ENCODE results near the gene RFX2. TPM values are rescaled to one million over a fixed set of nuclear protein-coding genes. Genes with fewer than 3 reads are reported as not detected.
"Not testable (repeated sequence)": the region's sequence is repeated elsewhere in the genome, so short reads cannot be mapped to it uniquely, and the experiment has no call there.

Gene RFX2
- total RNA-seq, 2 donors from 2014 or later: 21.7 to 30.3 TPM

- Histone ChIP-seq H3K27me3 (replicated peaks; ENCODE audit: insufficient read depth) (no peaks in the 10 kb centered on the region), H3K4me3 (peak overlapping the region; percentile 40), H3K27ac (peak overlapping the region; percentile 75 to 78), H3K36me3 (no peaks in the 10 kb centered on the region), H3K4me1 (ENCODE audit: control insufficient read depth in 1 of 2, low read depth in 2 of 2) (peaks cover 12 to 25% of the 10 kb centered on the region in 2 donors), H3K9me3 (no peaks in the 10 kb centered on the region)
- TF ChIP-seq, protein P1, sequence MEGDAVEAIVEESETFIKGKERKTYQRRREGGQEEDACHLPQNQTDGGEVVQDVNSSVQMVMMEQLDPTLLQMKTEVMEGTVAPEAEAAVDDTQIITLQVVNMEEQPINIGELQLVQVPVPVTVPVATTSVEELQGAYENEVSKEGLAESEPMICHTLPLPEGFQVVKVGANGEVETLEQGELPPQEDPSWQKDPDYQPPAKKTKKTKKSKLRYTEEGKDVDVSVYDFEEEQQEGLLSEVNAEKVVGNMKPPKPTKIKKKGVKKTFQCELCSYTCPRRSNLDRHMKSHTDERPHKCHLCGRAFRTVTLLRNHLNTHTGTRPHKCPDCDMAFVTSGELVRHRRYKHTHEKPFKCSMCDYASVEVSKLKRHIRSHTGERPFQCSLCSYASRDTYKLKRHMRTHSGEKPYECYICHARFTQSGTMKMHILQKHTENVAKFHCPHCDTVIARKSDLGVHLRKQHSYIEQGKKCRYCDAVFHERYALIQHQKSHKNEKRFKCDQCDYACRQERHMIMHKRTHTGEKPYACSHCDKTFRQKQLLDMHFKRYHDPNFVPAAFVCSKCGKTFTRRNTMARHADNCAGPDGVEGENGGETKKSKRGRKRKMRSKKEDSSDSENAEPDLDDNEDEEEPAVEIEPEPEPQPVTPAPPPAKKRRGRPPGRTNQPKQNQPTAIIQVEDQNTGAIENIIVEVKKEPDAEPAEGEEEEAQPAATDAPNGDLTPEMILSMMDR (IDR thresholded peaks at IDR 0.05): no peak
- no peak for DNase-seq (ENCODE audit: low spot score)
- ATAC-seq (ENCODE audit: insufficient number of reproducible peaks, low FRiP score, low read depth): peak; percentile 41
Observed at GRCh38 chr19:6076675-6077463, 33.4 kb downstream of the RFX2 start.

GRCh38 chr19:6076291-6076665 lies 34.0 kb downstream of the RFX2 start:
- Histone ChIP-seq H3K36me3 (no peaks in the 10 kb centered on the region), H3K9me3 (no peaks in the 10 kb centered on the region), H3K4me3 (no peak overlapping the region), H3K27ac (peak overlapping the region; percentile 75 to 78), H3K4me1 (ENCODE audit: control insufficient read depth in 1 of 2, low read depth in 2 of 2) (peaks cover 17 to 31% of the 10 kb centered on the region in 2 donors), H3K27me3 (replicated peaks; ENCODE audit: insufficient read depth) (no peaks in the 10 kb centered on the region)
- TF ChIP-seq, protein P1 (IDR thresholded peaks at IDR 0.05): no peak
- no peak for DNase-seq (ENCODE audit: low spot score)
- peak; percentile 3 for ATAC-seq (ENCODE audit: insufficient number of reproducible peaks, low FRiP score, low read depth)

- ATAC-seq (ENCODE audit: insufficient number of reproducible peaks, low FRiP score, low read depth) (no peak), DNase-seq (ENCODE audit: low spot score) (no peak)
- Histone ChIP-seq H3K27ac (peak overlapping the region; percentile 75 to 78), H3K27me3 (replicated peaks; ENCODE audit: insufficient read depth) (no peaks in the 10 kb centered on the region), H3K4me1 (ENCODE audit: control insufficient read depth in 1 of 2, low read depth in 2 of 2) (peaks cover 24 to 42% of the 10 kb centered on the region in 2 donors), H3K9me3 (no peaks in the 10 kb centered on the region), H3K36me3 (no peaks in the 10 kb centered on the region), H3K4me3 (no peak overlapping the region)
- TF ChIP-seq, protein P1 (IDR thresholded peaks at IDR 0.05): no peak
Observed at GRCh38 chr19:6074709-6075403, 35.4 kb downstream of the RFX2 start.

DNA sequence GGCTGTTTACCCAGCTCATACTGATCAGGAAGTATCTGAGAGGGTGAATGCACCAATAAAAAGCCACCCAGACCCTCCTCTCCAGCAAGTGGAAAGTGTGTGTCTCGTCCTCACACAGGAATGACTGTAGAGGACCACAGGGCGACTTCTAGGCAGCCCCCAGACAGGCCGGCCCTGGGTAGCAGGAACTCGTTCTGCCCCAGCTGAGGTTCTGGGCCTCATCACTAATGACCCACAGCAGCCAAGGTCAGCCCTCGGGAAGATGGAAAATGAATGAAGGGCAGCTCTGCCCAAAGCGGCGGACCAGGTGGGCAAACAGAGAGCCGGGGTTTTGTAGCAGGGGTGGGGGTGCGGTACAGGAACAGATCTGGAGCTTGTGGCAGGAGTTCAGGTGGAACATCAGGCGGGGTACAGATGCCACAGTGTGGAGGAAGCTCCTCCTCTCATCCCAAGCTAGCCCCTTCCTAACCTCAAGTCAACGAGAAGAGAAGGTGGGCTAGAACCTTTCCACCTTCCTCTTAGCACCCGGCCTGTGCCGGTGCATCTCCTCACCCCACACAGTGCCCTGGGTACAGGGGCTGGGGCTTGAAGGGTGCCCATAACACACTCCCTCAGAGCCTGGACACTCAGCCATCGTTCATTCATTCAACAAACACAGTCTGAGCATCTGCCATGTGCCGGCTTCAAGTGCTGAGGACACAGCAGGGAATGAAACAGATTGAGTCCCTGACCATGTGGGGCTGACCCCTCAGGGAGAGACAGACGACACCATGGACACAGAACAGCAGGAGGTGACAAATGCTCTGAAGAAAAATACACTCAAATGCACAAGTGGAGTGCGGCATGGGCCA lies 36.2 kb downstream of the RFX2 start:
- H3K36me3 ChIP-seq: no peaks in the 10 kb centered on the region
- no peak overlapping the region for H3K4me3 ChIP-seq
- DNase-seq (ENCODE audit: low spot score): no peak
- no peak for ATAC-seq (ENCODE audit: insufficient number of reproducible peaks, low FRiP score, low read depth)
- H3K27me3 ChIP-seq (replicated peaks; ENCODE audit: insufficient read depth): no peaks in the 10 kb centered on the region
- H3K27ac ChIP-seq: peak overlapping the region; percentile 31 to 75
- H3K4me1 ChIP-seq (ENCODE audit: control insufficient read depth in 1 of 2, low read depth in 2 of 2): peaks cover 24 to 48% of the 10 kb centered on the region in 2 donors
- TF ChIP-seq, protein P1 (IDR thresholded peaks at IDR 0.05): no peak
- no peaks in the 10 kb centered on the region for H3K9me3 ChIP-seq

- not testable (repeated sequence) for H3K9me3 ChIP-seq; ATAC-seq (ENCODE audit: insufficient number of reproducible peaks, low FRiP score, low read depth); H3K4me3 ChIP-seq; DNase-seq (ENCODE audit: low spot score); H3K36me3 ChIP-seq; H3K27me3 ChIP-seq (replicated peaks; ENCODE audit: insufficient read depth)
- peak overlapping the region; percentile 83 to 88 for H3K27ac ChIP-seq
- peaks cover 33 to 57% of the 10 kb centered on the region in 2 donors for H3K4me1 ChIP-seq (ENCODE audit: control insufficient read depth in 1 of 2, low read depth in 2 of 2)
Observed at GRCh38 chr19:6073233-6073632, 37.1 kb downstream of the RFX2 start.

All from thoracic aorta (tissue), 2 donors.